Panc1 (cell line): ENCODE results near the gene DRG1. TPM values are rescaled to one million over a fixed set of nuclear protein-coding genes. Genes with fewer than 3 reads are reported as not detected.

Experiments used
- ATAC-seq: fragments of 200-7000 bp; cut with Tn5 transposase; 2 replicates; pipeline ENCODE4 v1.9.1; 2020; ENCODE audit warnings: mild to moderate bottlenecking, moderate library complexity
- BruUV-seq: library from RNA; stranded (reverse); fragments of 400-500 nt; replicated peaks from 2 replicates; lab custom pipeline; 2021; lab: Mats Ljungman, UMichigan
- CTCF ChIA-PET: fragments of 300-600 bp; sonication (Branson Sonifier 250); formaldehyde crosslinking; loops from one replicate; lab custom pipeline; 2022; ENCODE audit warnings: antibody characterized with exemption; lab: Charles Lee
- POLR2A ChIA-PET: fragments of 300-600 bp; sonication (Branson Sonifier 250); formaldehyde crosslinking; loops from one replicate; lab custom pipeline; 2022; ENCODE audit warnings: antibody characterized with exemption; lab: Charles Lee
- DNase-seq: peaks from one replicate; pipeline ENCODE4 v3.0.0-alpha.2; 2010; ENCODE audit warnings: low read depth, low spot score
- H3K27ac ChIP-seq: 2 replicates; pipeline ENCODE4 v1.5.1; 2011; ENCODE audit warnings: mild to moderate bottlenecking, low read length, inconsistent platforms
- H3K27me3 ChIP-seq: fragments of 200-500 bp; sonication (Bioruptor generic); 2 replicates; pipeline ENCODE4 v1.6.0; 2014; ENCODE audit warnings: low read length, inconsistent platforms; ENCODE audit not compliant: control insufficient read depth, insufficient read depth
- H3K36me3 ChIP-seq: fragments of 200-500 bp; sonication (Bioruptor generic); 2 replicates; pipeline ENCODE4 v1.5.1; 2014; ENCODE audit warnings: inconsistent platforms, mild to moderate bottlenecking, low read length, moderate library complexity; ENCODE audit not compliant: control insufficient read depth, insufficient read depth
- H3K4me1 ChIP-seq: 2 replicates; pipeline ENCODE4 v1.5.1; 2011; ENCODE audit warnings: inconsistent platforms, mild to moderate bottlenecking, low read length, moderate library complexity; ENCODE audit not compliant: control insufficient read depth, insufficient read depth
- H3K4me3 ChIP-seq, 2 experiments: 2 replicates each; pipeline ENCODE4 v1.5.1; 2011 to 2012; ENCODE audit warnings: low read depth in 2 of 2, low read length in 2 of 2, mild to moderate bottlenecking in 2 of 2, inconsistent platforms in 1 of 2, moderate library complexity in 1 of 2
- H3K9me3 ChIP-seq: fragments of 200-500 bp; sonication (Bioruptor generic); 2 replicates; pipeline ENCODE4 v1.5.1; 2014; ENCODE audit warnings: low read depth, mild to moderate bottlenecking, inconsistent platforms, low read length, moderate library complexity; ENCODE audit not compliant: control insufficient read depth, insufficient read depth
- POLR2AphosphoS5 ChIP-seq: IDR thresholded peaks from 2 replicates; pipeline ENCODE4 v1.6.1; 2012; ENCODE audit warnings: mild to moderate bottlenecking, low read depth, low read length, moderate library complexity
- REST ChIP-seq, 2 experiments: IDR thresholded peaks; 2 replicates each; pipeline ENCODE4 v1.6.1; 2011 to 2012; ENCODE audit warnings: low read depth in 2 of 2, control low read depth in 1 of 2, low read length in 1 of 2, mild to moderate bottlenecking in 1 of 2, moderate library complexity in 1 of 2; ENCODE audit not compliant: insufficient read depth in 1 of 2
- SIN3A ChIP-seq: IDR thresholded peaks from 2 replicates; pipeline ENCODE4 v1.6.1; 2012; ENCODE audit warnings: low read depth, mild to moderate bottlenecking, low read length, moderate library complexity, borderline replicate concordance; ENCODE audit not compliant: insufficient read depth
- TCF7L2 ChIP-seq: IDR thresholded peaks from 2 replicates; pipeline ENCODE4 v1.6.1; 2011; ENCODE audit warnings: mild to moderate bottlenecking, low read depth, low read length, inconsistent platforms
- in situ Hi-C: cut with HindIII; loops from 2 replicates; pipeline ENCODE4 v1.10.0; 2016; ENCODE audit warnings: low sequenced_read_pairs, low pct_unique_long_range_greater_than_20kb
- intact Hi-C: fragments of 100-400 bp; cut with micrococcal nuclease; formaldehyde crosslinking; loops from one replicate; pipeline ENCODE4 v1.10.0; 2022; ENCODE audit not compliant: unreplicated experiment
- total RNA-seq: library from RNA; stranded (reverse); gene quantifications from one replicate; pipeline ENCODE4 v1.2.1, GENCODE V29; 2021; ENCODE audit not compliant: unreplicated experiment
- TF ChIP-seq, protein P1 (sequence below): fragments of 450-650 bp; IDR thresholded peaks from 2 replicates; pipeline ENCODE4 v1.5.1; 2017; ENCODE audit warnings: mild to moderate bottlenecking

Gene DRG1
- total RNA-seq, 1 experiment from 2014 or later = 51.2 TPM

GRCh38 chr22:31465307-31465706 is 65.9 kb downstream of the DRG1 start:
- H3K9me3 ChIP-seq = no peaks in the 10 kb centered on the region
- H3K27ac ChIP-seq = no peak overlapping the region
- TF ChIP-seq SIN3A (no peak), POLR2AphosphoS5 (no peak), REST (IDR thresholded peaks at IDR 0.05; ENCODE audit: insufficient read depth in 1 of 2, low read depth in 2 of 2, low read length in 1 of 2) (no peak), TCF7L2 (no peak)
- TF ChIP-seq, protein P1, sequence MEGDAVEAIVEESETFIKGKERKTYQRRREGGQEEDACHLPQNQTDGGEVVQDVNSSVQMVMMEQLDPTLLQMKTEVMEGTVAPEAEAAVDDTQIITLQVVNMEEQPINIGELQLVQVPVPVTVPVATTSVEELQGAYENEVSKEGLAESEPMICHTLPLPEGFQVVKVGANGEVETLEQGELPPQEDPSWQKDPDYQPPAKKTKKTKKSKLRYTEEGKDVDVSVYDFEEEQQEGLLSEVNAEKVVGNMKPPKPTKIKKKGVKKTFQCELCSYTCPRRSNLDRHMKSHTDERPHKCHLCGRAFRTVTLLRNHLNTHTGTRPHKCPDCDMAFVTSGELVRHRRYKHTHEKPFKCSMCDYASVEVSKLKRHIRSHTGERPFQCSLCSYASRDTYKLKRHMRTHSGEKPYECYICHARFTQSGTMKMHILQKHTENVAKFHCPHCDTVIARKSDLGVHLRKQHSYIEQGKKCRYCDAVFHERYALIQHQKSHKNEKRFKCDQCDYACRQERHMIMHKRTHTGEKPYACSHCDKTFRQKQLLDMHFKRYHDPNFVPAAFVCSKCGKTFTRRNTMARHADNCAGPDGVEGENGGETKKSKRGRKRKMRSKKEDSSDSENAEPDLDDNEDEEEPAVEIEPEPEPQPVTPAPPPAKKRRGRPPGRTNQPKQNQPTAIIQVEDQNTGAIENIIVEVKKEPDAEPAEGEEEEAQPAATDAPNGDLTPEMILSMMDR = no peak
- POLR2A ChIA-PET = no interaction called here
- CTCF ChIA-PET = no interaction called here
- no peaks in the 10 kb centered on the region for H3K4me1 ChIP-seq
- no peak overlapping the region for H3K4me3 ChIP-seq
- no peak for DNase-seq
- no TSS peak for BruUV-seq
- in situ Hi-C loops = no loop called here
- H3K27me3 ChIP-seq = no peaks in the 10 kb centered on the region
- intact Hi-C loops = no loop called here
- no peak for ATAC-seq
- peaks cover 8% of the 10 kb centered on the region for H3K36me3 ChIP-seq

DNA sequence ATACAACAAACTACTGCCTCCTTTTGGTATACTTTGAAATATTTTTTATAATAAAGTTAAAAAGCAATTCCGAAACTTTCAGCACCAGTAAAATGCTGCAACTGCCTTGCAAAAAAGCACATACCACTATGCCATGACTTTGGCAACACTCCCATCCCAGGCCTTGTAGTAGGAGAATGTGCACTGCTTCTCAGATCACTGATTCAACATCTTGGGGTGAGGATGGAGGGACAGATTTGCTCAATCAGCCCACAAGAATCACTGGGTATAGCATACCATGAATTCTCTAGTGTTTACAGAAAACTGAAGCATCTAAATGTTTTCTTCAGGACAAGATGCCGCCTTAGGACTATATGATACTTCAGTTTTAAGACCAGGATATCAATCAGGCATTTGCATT is 75.3 kb downstream of the DRG1 start:
- ChIA-PET POLR2A (no interaction called here), CTCF (no interaction called here)
- intact Hi-C loops (no loop called here), in situ Hi-C loops (no loop called here)
- BruUV-seq = no TSS peak
- Histone ChIP-seq H3K27ac (no peak overlapping the region), H3K9me3 (no peaks in the 10 kb centered on the region), H3K4me3 (no peak overlapping the region), H3K4me1 (no peaks in the 10 kb centered on the region), H3K27me3 (no peaks in the 10 kb centered on the region), H3K36me3 (peaks cover 5% of the 10 kb centered on the region)
- DNase-seq (no peak), ATAC-seq (no peak)
- TF ChIP-seq, protein P1 = no peak
- no peak for TF ChIP-seq POLR2AphosphoS5

DNA sequence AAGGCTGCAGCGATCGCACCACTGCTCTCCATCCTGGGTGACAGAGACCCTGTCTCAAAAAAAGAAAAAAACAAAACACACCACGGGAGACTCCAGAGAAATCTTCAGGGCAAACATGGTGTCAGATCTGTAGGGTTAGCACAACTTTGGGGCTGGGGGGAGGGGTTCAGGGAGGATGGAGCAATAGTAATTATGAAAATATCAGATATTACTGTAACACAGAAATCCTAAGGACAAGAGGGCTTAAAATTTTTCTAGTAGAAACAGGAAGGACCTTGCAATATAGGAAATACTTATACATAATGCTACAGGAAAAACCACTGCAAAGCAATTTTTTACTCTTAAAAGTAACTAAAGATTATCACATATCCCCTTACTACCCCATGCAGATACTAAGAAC is 76.4 kb downstream of the DRG1 start:
- CTCF ChIA-PET = no interaction called here
- in situ Hi-C loops = no loop called here
- BruUV-seq = no TSS peak

More for the DNA sequence above, 76.4 kb downstream of the DRG1 start:
- no peak overlapping the region for H3K4me3 ChIP-seq
- H3K4me1 ChIP-seq = no peaks in the 10 kb centered on the region
- no peaks in the 10 kb centered on the region for H3K9me3 ChIP-seq
- peaks cover 8% of the 10 kb centered on the region for H3K36me3 ChIP-seq
- ATAC-seq (no peak), DNase-seq (no peak)
- intact Hi-C loops = no loop called here
- H3K27ac ChIP-seq = no peak overlapping the region
- no peaks in the 10 kb centered on the region for H3K27me3 ChIP-seq
- no peak for TF ChIP-seq REST (IDR thresholded peaks at IDR 0.05; ENCODE audit: insufficient read depth in 1 of 2, low read depth in 2 of 2, low read length in 1 of 2)
- TF ChIP-seq POLR2AphosphoS5 = no peak
- TF ChIP-seq, protein P1 = no peak
- no peak for TF ChIP-seq SIN3A
- TF ChIP-seq TCF7L2 = no peak
- POLR2A ChIA-PET = no interaction called here
